Measurements from ENCODE around the gene GJC2.
"Not testable (repeated sequence)": the region's sequence is repeated elsewhere in the genome, so short reads cannot be mapped to it uniquely, and the experiment has no call there.

Gene GJC2

DNA sequence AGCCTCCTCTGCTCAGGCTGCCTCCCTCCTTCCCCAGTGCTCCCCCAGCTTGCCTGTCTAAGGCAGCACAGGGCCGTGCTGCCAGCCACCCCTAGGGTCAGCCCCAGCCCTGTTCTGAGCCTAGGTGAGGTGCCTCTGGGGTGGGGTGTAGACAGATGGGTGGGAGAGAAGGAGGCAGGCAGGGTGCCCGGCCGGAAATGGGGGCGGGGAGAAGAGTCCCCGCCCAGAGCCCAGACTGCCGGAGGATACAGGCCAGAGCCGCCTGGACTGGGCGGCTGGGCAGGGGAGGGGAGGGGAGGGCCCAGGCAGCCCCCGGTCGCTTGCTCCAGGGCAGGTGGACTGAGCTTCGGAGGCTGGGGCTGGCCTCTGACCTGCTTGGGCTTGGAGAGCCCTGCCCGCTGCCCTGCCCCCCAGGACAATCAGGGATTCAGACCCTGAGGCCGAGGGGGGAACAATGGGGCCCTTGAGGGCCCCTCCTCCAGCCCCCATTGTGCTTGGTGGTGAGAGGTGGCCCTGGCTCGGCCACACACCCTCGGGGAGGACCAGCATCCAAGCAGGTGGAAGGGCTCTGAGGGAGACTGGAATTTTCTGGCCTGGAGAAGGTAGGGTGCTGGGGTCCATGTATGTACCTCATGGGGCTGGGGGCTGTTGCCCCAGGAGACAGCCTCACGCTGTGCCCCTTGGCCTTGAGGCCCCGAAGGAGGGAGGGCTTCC, at the start of gene GJC2:
Gene GJC2 (plus strand): TSS at position 525 of the 714 bp plus-strand sequence. CDS start 7,829 bp downstream, outside the sequence.
- DNase-seq, result no peak

DNA sequence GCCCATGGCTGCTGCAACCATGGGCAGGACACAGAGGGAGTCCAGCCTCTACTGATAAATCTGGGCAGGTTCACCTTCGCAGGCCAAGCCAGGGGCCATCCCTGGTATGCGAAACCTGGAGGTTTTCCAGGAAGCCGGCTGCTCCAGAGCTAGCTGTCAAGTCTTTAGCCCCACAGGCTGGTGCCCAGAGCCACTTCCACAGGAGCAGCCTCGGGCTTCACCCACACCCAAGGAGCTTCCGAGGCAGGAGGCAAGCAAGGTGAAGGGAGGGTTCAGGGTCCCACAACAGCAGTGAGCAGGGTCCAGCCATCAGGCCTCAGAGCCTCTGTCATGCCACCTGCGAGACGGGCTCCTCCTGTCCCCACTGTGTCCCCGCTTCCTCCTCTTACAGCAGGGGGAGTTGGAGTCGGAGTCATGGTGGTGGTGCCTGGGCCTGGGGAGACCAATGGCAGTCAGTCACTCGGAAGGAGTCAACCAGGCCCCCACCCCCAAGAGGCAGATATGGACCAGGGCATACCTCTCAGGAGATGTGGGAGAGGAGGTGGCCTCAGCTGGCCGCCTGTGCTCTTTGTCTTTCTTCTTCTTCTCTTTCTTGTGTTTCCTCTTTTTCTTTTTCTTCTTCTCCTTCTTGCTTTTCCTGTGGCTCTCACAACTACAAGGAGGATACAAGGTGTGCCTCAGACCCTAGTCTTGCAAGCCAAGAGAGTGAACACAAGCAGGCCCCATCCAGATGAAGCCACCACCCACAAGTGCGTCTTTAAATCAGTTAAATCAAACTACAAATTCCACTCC, 48.7 kb upstream of the GJC2 start:
- no peak for DNase-seq

DNA sequence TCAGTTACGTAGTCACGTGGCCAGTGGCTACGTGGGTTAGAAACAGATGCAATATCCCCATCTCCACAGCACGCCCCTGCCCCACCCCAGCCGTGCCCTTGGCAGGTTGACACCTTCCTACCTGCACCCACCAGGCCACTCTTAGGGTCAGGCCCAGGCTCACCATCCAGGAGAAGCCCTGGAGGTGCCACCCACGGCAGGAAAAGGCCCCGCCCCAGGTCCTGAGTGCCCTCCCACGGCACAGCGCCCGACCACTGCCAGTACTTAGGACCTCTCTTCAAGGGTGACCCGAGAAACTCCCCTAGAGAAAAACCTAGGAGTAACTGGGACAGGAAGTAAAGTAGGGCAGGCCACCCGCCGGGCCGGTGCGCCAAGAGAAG, 48.1 kb upstream of the GJC2 start:
- no peak for DNase-seq

DNA sequence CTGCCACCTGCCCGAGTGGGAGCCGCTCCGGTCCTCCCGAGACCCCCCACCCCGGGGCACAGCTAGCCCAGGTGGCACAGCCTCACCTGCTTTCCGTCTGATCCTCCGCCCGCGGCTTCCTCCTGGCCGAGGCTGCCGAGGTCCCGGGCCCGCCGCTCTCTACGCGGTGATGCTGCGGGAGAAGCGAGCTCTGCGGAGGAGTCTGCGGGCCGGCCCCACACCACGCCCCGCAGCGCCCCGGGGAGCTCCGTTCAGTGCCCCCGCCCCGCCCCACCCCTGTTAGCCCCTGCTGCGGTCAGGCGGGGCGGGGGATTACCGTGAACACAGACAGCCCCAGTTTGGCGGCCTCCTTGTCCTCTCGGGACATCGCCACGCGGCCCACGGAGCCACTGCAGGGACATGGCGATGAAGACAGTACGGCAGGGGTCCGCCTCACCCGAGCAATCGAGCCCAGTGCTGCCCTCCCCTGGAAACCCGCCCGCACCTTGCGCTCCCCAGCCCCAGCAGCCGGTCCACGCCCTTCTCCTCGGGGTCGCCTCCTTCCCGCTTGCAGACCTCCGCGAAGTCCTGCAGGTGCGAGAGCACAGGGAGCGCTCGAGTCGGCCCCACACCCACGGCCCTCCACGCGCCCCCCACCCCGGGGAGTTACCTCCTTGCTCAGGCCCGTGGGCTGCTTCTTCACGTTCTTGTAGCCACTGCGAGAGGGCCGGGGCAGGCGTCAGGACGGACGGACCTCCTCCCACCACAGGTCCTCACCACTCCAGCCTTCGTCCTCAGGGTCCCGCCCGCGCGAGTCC, 47.5 kb upstream of the GJC2 start:
- no peak for DNase-seq

DNA sequence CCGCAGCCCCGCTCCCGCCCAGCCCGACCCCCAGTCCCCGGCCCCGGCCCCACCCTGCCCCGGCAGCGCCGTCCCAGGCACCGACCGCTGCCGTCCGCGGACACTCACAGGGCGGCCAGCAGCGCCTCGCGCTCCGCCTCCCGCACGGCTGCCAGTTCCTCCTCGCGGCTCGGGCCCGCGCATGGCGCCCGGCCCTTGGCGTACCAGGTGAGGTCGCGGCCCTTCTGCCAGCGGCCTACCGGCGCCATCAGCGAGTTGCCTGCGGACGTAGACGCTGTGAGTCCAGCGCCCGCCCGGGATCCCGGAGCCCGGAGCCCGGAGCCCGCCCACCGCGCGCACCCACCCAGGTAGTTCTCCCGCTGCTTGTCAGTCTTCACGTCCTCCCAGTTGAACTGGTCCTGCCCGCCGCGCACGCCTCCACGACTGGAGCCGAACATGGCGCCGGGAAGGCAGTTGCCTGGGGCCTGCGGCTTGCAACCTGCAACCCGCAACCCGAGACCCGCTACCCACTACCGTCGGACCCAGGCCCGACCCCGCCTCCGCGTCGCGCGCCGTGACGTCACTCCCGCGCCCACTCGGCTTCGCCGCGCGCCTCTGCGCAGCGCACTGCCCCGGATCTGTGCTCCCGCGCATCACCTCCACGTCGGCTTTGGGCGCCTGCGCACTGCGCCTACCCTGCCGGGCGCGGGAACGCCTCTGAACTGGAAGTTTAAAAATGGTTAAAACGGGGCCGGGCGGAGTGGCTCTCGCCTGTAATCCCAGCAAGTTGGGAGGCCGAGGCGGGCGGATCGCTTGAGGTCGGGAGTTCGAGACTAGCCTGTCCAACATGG, 46.7 kb upstream of the GJC2 start, which contains the start of gene C1orf35:
Gene C1orf35 (minus strand): TSS at position 535 of the 830 bp plus-strand sequence. CDS start 98 bp downstream, at position 437.
- peak; percentile 94 for DNase-seq

DNA sequence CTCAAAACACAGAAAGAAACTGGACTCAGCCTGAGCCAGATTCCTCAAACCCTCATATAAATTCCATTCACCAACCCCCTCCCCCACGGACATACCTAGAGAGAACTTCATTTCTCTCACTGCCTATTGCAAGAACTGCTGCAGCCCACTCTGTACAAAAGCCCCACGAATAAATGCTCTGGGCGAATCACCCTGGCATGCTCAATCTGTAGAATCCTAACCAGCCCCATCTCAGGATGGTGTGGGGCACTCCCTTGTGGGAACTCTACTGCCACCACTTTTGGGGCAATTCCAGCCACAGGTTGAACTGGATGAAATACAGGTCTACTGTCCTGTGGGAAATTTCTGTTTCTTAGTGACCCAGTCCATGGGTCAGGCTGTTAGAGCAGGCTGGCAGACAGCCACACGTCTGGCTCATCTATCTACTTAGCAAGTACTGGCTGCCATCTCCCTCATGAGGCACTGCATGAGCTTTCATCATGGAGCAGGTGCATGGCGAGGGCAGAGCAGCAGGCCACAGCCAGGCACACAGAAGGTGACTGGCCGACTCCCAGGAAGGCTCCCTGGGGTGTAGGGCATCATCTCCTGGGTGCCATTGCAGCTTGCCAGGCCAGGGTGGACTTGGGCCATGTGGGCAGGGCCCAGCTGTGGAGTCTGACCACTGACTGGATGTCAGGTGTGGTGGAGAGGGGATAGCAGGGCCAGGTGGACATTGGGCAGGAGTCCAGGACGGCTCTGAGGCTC, 45.0 kb upstream of the GJC2 start:
- DNase-seq, result no peak

DNA sequence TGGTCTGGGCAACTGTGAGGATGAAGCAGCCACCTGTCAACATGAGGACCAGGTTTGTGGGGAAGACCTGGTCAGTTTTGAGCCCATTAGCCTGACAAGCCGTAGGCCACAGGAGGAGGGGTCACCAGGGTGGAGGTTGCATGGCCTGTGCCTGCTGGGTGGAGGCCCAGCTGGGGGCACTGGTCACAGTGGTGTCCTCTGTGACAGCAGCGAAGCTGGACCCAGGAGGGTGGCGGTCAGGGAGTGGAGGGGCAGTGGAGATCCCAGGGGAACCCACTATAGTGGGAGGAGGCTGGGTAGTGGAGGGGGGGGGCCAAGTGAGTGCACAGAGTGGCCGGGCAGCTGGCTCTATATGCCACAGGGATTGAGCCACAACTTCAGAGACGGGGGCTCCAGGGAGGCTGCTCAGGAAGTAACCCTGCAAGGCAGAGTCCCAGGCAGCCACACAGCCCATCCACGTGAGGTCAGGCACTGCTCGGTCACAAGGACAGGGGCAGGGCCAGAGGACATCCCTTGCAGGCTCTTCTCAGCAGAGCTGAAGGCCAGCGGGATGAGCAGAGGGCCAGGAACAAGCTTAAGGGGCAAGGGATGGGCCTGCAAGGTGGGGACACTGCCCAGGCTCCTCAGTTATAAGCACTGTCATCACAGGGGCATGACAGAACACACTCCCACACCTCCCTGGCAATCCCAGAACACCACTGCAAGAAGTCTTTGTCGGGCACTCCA, 44.3 kb upstream of the GJC2 start:
- no peak for DNase-seq

DNA sequence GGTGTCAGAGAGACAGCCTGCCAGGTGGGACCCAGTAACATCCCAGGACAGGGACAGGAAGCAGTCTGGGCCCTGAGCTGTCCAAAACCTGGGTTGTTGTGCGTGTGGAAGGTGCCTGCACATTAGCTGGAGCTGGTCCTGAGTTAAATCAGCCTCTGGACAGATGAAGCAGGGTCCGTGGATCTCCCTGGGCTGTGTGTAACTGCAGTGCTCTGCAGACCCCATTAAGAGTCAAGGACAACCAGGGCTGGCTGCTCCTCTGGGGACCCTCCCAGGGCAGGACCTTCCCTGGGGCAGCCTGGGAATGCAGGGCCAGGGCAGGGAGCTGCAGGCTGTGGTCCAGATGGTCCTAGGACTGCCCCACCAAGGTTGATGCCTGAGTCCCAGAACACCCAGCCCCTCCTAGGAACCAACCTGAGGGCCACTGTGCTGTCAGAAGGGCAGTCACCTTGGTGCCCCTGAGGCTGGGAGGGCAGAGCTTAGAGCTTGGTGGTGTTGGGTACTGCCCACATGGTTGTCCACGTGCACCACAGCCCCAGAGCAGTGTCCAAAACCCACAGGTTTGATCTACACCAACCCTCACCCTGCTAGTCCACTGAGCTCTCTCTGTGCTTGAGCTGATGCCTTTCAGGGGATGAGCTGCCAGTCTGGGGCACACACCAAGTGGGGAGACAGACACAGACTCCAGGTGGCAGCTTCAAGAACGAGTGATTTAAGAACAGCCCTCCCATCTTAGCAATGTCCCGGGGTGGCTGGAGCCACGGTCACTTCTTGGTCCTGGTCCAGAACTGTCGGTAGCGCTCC, 43.5 kb upstream of the GJC2 start:
- DNase-seq, result no peak

DNA sequence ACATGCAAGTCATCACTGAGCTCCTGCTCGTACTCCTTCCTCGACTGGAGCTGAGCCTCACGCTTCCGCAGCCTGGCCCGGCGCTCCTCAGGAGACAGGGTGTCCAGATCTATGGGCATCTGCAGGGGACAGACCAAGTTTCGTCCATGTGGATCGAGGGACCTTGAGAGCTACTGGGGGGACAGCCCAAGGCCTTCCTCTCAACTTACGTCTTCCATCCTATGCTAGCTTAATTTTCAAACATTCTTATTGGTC, 43.0 kb upstream of the GJC2 start:
- DNase-seq, result no peak

DNA sequence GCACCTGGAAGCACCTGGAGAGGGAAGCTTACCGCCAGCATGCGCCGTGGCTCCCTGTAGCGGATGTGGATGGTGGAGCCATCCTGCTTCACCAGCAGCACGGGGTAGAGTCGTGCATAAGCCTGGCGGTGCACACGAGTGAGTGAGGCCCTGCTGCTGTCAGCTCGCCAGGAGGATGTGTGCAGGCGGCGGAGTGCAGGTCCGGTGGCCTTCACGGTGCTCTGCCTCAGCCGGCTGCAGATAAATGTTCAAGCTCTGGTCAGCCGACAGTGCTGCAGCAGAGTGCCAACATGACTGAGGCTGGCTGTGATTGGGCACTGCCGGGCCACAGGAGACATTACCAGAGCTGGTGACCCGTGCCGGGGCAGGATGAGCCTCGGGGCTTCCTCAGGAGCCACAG, 42.1 kb upstream of the GJC2 start:
- no peak for DNase-seq

DNA sequence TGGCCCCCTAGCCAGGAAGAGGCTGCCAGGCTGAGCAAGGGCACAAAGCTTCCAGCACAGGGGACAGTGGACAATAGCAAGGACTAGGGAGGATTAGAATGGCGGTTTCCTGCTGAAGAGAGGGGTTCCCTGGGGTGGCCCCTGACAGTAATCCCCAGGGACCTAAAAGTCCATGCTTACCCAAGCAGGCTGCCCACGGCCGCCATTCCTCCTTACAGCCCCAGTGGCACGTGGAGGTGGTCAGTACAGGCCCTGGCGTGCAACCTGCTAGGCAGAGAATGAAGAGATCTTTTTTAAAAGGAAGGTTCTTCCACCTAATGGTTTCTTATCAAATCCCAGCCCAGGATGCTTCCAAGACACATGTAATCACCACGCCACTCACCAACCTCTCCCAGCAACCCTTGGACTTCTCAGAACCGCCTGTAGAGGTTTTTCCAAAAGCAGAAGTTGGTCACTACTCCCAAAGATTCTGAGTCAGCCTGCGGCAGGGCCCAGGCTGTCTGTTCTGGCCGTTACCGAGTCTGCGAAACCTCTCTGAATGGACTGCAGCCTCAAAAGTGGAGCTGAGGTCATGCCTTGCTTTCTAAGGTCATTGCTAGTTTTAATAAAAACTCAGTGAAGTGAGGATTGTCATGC, 41.6 kb upstream of the GJC2 start:
- no peak for DNase-seq

DNA sequence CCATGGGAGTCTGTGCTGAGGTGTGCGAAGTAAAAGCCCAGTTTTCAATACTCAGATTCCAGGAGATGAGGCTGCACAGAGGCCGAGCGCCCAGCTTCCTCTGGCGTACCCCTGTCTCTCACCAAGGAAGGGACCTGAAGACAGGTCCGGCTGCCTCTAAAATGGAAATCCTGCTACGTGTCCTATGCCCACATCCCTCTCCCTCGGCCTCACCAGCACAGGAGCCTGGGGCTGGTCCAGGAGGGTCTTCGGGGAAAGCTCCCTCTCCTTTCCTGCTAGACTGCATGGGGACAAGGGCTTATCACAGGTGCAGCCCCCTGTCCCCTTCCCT, 41.0 kb upstream of the GJC2 start:
- DNase-seq, result no peak

DNA sequence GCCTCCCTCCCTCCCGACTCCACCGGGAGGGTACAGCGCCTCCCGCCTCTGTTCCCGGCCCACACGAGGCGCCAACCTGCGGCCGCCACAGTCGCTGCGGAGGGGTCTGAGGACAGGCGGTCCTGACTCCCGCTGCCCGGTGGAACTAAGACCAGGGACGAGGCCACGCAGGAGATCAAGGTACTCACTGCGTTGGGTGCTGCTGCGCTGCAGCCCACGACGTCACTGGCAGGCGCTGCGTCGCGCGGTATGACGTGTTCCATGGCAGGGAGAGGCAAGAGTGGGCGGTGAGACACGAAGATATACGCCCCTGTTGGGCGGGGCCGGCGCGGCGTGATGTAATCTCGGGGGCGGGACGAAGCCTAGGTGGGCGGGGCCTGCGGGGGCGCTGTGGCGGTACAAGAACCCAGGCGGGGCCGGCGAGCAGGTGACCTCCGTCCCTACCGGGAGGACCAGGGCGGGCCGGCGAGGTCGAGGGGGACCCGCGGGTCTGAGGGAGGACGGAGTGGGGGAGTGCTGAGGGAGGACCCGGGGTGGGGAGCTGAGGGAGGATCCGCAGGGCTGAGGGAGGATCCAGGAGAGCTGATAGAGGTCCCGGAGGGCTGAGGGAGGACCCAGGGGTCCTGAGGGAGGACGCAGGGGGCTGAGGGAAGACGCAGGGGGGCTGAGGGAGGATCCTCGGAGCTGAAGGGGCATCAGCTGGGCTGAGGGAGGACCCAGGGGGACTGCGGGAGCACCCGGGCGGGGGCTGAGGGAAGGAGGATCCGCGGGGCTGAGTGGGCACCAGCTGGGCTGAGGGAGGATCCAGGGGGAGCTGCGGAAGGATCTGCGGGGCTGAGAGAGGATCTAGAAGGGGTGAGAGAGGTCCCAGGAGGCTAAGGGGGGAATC, 40.4 kb upstream of the GJC2 start, which contains the start of gene MRPL55:
Gene MRPL55 (minus strand): TSS at position 227 of the 889 bp plus-strand sequence. CDS start 1,039 bp downstream, outside the sequence.
- peak; percentile 92 for DNase-seq

DNA sequence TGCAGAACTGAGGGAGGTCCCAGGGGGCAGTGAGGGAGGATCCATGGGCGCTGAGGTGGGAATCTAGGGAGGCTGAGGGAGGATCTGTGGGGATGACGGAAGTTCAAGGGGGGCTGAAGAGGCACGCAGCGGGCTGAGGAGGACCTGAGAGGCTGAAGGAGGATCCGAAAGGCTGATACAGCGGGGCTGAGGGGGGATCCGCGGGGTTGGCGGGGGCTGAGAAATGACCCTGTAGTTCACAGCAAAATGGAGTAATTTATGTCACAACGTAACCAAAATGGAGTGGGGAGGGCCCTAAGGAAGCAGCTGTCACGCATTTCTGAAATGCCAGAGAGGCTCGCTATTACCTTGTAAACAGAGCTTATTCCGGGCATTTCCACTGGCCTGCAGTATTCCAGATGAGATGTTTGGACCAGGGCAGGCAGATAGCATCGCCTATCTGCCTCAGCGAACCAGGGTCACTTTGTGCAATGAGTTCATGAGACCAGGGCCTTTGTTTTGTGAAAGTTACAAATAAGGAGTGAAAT, 39.7 kb upstream of the GJC2 start:
- DNase-seq, result no peak

DNA sequence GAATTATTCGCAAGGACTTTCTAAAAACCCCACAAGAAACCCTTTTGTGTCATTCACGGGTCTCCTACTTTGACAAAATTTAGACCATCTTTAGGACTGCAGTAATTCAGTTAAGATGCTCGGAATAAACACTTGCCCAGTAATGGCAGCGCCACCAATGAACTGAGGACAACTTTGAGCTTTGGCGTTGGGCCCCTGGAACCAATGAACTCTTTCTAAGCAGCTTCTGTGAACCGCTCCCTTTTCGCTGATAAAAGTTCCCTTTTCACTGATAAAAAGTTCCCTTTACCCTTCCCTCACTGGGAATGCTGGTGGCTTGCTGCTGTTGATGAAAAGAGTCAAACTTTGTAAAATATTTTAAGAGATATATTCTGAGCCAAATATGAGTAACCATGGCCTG, 39.2 kb upstream of the GJC2 start:
- DNase-seq, result no peak

DNA sequence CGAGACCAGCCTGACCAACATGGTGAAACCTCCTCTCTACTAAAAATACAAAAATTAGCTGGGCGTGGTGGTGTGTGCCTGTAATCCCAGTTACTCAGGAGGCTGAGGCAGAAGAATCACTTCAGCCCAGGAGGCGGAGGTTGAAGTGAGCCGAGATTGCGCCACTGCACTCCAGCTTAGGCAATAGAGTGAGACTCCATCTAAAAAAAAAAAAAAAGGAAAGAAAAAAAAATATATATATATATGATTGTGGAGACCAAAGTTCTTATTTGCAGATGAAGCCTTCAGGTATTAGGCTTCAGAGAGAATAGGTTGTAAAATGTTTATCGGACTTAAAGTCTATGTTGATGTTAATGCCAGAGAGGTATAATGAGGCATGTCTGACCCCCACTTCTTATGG, 38.4 kb upstream of the GJC2 start:
- not testable (repeated sequence) for DNase-seq

DNA sequence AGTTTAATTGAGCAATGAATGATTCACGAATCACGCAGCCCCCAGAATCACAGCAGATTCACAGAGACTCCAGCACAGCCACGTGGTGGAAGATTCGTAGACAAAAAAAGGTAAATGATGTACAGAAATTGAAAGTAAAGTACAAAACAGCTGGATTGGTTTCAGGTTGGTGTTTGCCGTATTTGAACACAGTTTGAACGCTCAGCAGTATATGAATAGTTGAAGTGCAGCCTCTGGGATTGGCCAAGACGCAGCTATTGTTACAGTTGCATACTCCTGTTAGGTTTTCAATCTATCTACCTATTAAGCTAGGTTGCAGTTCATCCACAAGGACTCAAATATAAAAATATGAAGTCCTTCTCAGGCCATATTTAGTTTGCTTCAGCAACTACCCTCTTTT, 37.6 kb upstream of the GJC2 start:
- no peak for DNase-seq

DNA sequence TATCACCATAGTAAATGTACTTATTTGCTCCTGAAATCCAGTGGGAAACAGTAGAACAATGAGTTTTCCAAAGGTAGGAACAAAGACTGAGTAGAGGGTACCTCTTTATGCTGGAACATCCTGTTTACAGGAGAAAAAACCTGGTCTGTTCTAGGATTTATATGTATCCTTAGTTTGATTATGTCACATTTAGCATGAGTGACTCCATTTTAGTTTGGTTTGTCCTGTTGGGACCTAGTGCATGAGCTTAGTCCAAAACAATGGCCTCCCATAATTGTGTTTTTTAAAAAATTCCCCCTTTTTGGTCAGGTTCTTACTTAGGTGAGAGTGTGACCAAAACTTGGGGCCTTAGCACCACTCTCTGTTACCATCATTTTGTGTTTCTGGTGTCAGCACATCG, 37.1 kb upstream of the GJC2 start:
- no peak for DNase-seq

DNA sequence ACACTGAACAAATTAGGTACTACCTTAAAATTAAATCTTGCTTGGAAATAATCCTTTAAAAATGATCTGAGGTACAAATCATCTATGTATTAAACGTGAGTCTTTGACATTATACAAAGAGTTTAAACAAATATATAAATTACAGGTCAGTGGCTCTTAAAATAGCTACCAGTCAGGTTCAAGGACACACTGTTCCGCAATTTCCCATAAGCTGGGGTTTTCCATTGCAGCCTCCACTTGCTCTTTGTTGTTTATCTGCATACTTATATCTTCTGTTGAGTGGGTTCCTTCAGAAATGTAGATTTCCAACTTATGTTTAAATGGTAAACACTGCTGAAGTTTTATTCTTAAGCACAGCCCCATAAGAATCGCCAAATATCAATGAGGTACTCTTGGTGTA, 34.9 kb upstream of the GJC2 start:
- no peak for DNase-seq
